Measurements from ENCODE around the gene KDM7A.
A peak's percentile ranks its signal among the peaks of the same experiment; 100 is the strongest.

KDM7A gene

DNA sequence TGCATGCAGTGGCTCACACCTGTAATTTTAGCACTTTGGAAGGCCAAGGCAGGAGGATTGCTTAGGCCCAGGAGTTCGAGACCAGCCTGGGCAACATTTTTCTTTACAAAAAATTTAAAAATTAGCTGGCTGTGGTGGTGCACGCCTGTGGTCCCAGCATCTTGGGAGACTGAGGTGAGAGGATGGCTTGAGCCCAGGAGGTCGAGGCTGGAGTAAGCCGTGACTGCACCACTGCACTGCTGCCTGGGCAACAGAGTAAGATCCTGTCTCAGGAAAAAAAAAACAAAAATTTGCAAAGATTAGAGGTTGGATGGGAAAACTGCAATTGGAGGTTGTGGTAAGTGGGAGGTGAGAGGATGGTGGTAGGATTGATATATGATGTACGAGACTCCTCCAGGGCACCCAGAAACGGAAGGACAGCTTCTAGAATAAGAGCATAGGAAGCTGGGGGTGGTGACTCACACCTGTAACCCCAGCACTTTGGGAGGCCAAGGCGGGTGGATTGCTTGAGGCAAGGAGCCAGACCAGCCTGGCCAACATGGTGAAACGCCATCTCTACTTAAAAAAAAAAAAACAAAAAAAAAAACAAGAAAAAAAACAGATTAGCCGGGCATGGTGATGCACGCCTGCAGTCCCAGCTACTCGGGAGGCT is 94.9 kb downstream of the KDM7A start:
- no peak for DNase-seq

DNA sequence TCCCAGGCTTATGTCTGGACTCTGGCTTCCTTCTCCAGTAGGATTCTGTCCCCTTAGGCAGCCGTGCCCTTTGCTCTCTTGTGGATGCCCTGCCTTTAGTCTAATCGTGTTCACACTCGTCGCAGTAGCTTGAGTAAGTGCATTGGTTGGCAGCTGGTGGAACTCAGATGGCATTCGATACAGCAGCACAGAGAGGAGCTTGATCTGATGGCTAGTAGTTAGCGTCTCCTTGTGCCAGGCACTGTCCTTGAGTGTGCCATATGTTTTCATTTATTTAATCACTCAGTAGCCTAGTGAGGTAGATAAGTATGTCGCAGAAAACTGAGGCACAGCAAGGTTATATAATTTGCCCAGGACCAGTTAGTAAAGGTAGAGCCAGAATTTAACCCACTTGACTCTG is 95.9 kb downstream of the KDM7A start:
- peak; percentile 50 for DNase-seq

GRCh38 chr7:140079121-140079536 is 97.7 kb downstream of the KDM7A start:
- DNase-seq, result no peak

- DNase-seq, result no peak
Observed at GRCh38 chr7:140078392-140078791, 98.4 kb downstream of the KDM7A start.

DNA sequence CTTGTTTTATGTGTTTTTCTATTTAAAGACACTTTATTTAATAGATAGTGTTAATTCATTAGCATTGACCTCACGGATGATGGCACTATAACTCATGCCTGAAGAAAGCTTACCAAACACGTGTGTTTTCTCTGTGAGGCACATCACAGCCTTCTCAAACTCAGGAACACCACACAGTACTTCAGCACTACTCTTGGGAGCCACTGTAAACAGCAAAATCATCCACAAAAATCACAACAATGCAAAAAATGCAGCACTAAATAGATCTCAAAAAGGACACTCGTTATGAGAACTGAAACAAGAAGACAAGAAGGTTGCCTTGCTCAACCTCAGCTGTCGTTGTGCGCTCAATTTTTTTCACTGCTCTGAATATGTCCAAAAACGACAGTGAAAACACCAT is 102.0 kb downstream of the KDM7A start:
- no peak for DNase-seq

DNA sequence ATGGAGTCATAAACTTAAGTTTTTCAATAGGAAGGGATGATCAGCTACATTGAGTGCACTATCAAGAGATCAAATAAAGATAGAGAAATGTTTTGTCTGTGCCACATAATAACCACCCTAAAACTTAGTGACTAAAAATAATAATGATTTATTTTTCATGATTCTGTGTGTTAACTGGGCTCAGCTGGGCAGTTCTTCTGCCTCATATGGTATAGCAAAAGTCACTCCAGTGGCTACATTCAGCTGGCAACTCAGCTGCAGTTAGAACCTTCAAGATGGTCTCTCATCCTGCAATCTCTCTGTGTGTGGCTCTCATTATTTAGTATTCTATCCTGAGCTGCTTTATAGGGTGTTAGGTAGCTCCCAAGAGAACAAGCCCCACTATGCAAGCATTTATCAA is 106.2 kb downstream of the KDM7A start:
- no peak for DNase-seq

DNA sequence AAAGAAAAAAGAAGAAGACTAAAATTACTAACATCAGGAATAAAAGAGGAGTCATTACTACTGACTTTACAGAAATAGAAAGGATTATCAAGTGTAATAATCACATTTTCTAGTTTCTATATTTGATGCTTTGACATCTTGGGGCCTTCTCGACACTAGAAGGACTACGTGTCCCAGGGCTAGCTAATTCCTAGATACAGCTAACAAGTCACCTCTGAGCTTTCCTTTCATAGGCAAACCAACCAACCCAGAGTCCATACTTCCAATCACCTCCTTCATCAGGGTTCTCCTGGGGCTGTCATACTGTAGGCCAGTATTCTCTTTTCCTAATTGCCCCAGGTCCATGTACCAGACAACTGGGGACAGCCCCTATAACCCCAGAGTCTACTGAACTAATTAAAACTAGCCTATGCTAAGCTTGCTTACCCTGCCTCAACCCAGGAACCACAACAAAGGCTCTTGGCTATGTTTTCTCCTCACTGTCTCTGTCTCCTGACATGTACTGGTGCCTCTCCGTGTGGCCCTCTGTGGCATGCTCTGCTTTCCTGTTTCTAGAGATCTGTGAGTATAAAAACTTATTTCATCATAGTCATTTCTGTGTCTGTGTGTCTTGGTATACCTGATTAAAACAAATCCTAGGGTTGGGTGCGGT is 107.4 kb downstream of the KDM7A start:
- DNase-seq, result no peak

DNA sequence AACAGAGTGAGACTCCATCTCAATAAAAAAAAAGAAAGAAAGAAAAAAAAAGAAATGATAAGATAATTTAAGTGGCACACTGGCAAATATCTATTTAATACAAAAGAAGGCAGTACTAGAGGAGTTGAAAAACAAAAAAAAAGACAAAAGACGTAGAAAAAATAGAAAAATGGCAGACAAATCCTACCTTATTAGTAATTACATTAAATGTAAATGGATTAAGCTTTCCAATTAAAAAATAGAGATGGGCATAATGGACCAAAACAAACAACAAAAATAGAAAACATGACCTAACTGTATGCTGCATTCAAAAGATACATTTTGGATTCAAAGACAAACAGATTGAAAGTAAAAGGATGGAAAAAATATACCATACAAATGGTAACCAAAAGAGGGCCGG is 108.8 kb downstream of the KDM7A start:
- DNase-seq, result no peak

GRCh38 chr7:140067052-140067451 is 109.7 kb downstream of the KDM7A start:
- DNase-seq, result no peak

- peak; percentile 54 for DNase-seq
Observed at GRCh38 chr7:140062528-140063299, 114.1 kb downstream of the KDM7A start, which contains the start of gene PARP12. TSS of gene PARP12 (minus strand) at chr7:140062951. CDS start at chr7:140062847, 104 bp downstream.

DNA sequence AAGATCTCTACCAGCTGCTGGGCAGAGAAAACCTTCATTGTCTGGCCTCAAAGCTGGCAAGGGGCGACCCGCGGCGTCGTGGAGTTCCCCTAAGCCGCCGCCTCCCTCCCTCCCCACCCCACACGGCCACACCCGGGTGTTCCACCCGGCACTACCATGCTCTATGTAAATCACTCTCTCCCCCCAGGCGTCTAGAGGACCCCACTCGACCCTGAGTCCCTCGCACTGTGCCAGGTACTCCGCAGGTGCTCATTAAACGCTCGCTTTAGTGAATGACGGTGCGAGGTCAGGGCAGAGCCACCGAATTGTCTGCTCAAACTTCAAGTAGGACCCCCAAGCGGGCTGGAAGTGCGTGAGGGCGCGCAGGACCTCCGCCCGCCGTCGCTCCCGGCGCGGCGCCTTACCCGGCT is 114.7 kb downstream of the KDM7A start:
- DNase-seq, result peak; percentile 32

- no peak for DNase-seq
Observed at GRCh38 chr7:140061607-140061930, 115.2 kb downstream of the KDM7A start.

DNA sequence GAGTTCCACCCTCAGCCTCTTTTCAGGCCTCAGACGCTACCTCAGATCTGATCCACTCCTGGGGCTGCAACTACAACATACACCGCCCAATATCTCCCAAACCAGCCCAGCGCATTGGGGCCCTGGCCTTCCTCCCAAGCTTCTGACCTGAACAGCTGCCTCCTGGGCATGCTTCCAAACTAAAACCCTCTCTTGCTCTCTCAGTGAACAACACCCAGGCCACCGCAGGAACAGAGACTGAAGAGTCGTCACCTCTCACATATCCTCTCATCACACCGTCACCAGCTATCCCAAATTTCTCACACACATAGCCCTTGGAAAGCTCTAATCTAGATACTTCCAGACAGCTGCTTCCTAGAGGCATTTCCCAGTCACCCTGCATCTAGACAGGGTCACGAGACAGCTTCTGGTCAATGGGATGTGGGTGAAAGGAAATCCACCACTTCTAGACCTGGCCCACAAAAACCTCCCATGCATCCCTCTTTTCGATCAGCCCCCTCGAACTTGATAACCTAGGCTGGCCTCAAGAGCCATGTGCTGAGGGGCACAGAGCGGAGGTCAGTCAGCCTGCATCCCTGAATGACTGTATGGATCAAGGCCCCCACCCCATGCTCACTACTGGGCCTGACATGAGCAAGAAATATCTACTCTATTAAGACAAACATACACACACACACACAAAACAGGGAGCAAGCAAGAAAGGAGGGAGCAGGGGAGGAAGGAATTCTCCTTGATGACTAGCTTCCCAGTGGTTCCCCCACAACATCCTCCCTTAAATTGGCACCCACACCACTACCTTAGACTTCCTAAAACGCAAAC is 115.8 kb downstream of the KDM7A start:
- no peak for DNase-seq

GRCh38 chr7:140060243-140060630 is 116.5 kb downstream of the KDM7A start:
- no peak for DNase-seq

- no peak for DNase-seq
Observed at GRCh38 chr7:140059273-140060242, 117.2 kb downstream of the KDM7A start.

DNA sequence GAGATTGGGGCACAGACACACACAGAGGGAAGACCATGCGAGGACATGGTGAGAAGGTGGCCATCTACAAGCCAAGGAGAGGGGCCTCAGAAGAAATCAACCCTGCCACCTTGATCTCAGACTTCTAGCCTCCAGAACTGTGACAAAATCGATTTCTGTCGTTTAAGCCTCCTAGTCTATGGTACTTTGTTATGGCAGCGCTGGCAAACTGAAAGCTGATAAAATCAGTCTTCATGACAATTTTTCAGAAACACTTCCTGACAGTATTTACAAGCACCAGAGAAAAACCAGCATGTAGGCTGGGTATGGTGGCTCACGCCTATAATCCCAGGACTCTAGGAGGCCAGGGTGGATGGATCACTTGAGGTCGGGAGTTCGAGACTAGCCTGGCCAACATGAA is 118.3 kb downstream of the KDM7A start:
- DNase-seq, result no peak

DNA sequence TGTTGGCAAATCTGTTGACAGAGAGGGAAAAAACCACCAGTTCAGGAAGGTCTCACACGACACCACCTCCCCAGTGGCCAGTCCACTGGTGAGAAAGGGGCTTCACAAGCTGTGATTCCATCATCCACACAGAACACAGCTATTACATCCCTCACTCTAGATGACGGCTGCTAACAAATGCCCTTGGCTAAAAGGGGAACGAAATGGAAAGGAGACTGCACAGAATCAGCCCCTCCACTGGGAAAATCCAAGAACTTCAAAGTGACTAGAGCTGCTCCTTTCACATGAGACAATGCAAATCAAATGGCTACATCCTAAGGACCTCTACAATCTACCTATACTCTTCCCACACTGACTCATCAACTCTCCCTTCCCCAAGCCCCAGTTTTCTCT is 119.6 kb downstream of the KDM7A start:
- DNase-seq, result no peak

DNA sequence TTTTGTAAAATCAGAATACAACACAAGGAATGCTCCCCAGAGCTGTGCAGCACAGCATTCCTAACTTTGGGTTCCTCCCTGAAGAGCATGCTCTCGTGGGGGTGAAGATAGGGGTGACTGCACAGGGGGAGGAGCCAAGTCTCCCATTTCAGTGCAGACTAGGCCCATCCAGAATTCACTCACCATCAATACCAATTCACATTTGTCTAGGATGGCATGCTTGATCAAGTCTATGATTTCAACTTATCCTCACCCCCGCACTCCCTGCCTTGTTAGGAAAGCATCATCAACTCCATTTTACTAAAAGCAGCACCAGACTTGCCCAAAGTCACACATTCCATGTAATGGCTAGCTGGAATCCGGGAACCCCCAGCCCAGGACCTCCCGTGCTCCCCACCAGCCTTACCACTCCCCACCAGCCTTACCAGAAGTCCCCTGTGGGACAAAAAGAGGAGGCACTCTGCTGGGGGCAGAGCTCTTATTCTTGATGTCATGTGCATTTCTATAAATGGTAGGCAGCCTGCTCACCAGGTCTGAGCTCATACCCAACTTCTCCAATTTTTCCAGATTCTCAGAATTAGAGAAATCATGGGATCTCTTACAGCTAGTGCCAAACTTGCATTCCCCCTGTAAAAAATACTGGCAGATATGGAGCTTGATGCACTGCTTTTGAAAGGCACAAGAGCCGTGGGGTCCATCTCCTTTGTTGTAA is 120.2 kb downstream of the KDM7A start:
- DNase-seq, result no peak

- DNase-seq, result no peak
Observed at GRCh38 chr7:140055833-140056232, 121.0 kb downstream of the KDM7A start.

GRCh38 chr7:140054751-140055150 is 122.0 kb downstream of the KDM7A start:
- DNase-seq, result no peak

GRCh38 chr7:140053812-140054539 is 122.8 kb downstream of the KDM7A start:
- no peak for DNase-seq

All from NCI-H2171 treated with DMSO at 0.1 percent for 48 hours (cell line).